GM19397 (cell line): ENCODE results near the gene CHODL.

Source experiments
- ATAC-seq: cut with Tn5 transposase; IDR thresholded peaks from one replicate; pipeline ENCODE4 v1.9.1; 2021; ENCODE audit warnings: mild to moderate bottlenecking, moderate library complexity; ENCODE audit not compliant: unreplicated experiment

CHODL gene, protein sequence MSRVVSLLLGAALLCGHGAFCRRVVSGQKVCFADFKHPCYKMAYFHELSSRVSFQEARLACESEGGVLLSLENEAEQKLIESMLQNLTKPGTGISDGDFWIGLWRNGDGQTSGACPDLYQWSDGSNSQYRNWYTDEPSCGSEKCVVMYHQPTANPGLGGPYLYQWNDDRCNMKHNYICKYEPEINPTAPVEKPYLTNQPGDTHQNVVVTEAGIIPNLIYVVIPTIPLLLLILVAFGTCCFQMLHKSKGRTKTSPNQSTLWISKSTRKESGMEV

DNA sequence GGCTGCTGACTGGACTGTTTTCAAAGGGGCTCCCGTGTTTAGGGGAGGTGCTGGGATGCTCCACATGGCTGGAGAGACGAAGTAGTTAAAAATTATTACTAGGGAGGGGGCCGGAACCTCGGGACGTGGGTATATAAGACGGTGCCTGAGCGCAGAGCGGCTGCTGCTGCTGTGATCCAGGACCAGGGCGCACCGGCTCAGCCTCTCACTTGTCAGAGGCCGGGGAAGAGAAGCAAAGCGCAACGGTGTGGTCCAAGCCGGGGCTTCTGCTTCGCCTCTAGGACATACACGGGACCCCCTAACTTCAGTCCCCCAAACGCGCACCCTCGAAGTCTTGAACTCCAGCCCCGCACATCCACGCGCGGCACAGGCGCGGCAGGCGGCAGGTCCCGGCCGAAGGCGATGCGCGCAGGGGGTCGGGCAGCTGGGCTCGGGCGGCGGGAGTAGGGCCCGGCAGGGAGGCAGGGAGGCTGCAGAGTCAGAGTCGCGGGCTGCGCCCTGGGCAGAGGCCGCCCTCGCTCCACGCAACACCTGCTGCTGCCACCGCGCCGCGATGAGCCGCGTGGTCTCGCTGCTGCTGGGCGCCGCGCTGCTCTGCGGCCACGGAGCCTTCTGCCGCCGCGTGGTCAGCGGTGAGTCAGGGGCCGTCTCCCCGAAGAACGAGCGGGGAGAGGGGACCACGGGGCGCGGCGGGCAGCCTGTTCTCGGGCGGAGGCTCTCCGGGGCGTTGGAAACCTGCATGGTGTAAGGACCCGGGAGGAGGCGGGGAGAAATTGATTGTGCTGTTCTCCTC lies at the start of gene CHODL:
Gene CHODL (plus strand): TSS at position 163 of the 793 bp plus-strand sequence. CDS start 391 bp downstream, at position 554.
- ATAC-seq: no peak

- ATAC-seq: no peak
These were observed 39.7 kb upstream of the CHODL start for GRCh38 chr21:18204931-18205330.

DNA sequence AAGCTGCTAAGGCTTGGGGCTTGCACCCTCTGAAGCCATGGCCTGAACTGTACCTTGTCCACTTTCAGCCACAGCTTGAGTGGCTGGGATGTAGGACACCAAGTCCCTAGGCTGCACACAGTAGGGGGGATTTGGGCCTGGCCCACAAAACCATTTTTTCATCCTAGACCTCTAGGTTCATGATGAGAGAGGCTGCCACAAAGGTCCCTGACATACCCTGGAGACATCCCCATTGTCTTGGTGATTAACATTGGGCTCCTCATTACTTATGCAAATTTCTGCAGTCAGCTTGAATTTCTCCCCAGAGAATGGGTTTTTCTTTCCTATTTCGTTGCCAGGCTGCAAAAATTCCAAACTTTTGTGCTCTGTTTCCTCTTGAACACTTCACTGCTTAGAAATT lies 26.3 kb upstream of the CHODL start:
- ATAC-seq: no peak

DNA sequence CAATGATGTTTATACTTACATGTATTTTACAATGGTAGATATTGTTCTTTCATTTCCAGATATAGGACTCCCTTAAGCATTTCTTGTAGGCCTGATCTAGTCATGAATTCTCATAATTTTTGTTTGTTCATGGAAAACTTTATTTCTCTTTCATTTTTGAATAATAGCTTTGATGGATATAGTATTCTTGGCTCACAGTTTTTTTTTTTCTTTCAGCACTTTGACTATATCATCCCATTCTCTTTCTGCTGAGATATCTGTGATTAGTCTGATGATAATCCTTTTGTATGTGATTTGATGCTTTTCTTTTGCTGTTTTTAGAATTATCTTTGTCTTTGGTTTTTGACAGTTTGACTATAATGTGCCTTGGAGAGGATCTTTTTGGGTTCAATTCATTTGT lies 24.1 kb upstream of the CHODL start:
- no peak for ATAC-seq

- no peak for ATAC-seq
These were observed 22.3 kb upstream of the CHODL start for GRCh38 chr21:18222346-18222745.

GRCh38 chr21:18228060-18228739 lies 16.4 kb upstream of the CHODL start:
- no peak for ATAC-seq

DNA sequence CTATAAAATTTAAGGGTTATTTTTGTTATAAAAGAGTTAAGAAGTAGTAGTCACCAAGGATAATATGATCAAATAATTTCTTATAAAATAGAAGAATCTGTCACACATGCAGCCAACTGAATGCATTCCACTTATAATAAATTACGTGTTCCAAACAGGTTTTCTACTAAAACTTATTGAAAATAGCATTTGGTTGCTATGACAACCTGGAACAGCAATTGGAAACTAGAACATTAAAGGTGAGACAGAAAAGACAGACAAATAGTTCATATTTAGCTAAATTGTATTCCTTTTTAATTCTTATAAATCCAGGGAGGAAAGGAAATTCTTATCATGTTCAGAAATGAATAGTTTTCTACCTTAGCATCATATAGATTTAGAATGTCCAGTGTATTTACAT lies 9.1 kb upstream of the CHODL start:
- no peak for ATAC-seq

DNA sequence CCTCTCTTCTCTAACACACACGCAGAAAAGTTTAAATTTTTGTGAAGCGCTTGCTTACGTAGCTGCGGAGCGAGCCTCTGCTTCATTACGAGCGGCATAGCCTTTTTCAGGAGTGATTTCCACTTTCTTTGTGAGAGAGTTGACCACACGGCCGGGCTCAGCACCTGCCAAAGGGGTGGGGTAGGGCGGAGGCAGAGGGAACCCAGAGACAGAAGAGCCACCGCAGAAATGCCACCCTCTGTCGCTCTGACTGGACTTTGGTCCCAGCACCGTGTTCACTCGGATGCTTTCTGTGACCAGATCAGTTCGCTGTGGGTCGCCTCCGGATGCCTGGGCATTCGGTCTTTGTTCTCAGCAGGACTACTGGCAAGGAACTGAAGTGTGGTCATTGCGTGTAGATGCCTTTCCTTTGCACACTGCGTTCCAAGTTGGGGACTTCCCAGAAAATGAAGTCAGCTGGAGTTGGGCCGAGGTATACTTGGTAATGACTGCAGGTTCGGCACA lies 883 bp downstream of the CHODL start:
- no peak for ATAC-seq

DNA sequence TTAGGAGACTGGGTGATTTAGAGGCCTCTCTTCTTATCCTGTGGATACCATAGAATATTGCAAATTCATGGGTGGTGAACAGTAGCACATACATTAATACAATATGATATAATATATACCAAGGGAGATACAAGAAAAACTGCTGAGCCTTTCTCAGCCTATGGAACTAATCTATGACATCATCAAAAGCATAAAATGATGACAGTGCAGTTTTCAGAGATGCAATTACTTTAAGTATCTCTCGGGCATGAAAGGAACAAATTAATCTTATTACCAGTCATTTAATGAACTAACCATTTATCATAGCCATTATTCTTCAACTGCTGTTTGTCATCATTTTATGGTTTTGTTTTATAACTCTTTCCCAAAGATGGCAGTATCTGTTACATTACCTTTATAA lies 3.5 kb downstream of the CHODL start:
- ATAC-seq: no peak

DNA sequence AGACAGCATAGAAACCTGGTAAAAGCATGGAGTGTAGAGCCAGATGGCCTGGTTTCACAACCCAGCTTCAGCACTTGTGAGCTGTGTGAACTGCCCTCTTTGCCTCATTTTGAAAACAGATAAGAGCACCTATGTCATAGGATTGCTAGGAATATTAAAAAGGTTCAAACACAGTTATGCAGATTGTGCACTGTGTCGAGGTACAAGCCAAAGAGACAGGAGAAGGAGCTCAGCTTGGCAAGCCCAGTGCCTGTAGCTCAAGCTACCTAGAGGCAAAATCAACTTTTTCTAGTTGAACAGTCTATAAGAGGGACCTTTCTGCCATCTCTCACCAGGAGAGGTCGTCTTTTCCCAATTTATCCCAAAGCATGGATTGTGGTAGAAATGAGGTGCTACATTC lies 5.0 kb downstream of the CHODL start:
- ATAC-seq: no peak

- no peak for ATAC-seq
These were observed 6.4 kb downstream of the CHODL start for GRCh38 chr21:18251065-18251464.

DNA sequence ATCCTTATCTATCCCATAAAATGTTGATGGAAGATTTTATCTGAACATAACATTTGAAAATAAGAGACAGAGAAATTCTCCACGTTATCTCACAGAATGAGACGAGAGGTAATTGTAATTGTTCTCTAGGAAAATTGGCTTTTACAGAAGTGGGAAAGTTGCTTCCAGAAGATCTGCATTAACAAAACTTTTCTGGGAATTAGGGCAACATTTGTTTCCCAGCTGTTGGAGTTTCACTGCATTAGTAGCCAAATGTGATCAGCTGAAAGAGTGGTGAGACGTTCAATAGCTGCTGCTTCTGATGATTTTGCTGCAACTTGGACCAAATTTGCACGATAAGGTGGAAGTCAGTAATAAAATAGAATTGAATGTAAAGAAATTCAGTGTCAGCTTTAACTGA lies 7.6 kb downstream of the CHODL start:
- ATAC-seq: no peak

GRCh38 chr21:18252680-18253079 lies 8.0 kb downstream of the CHODL start:
- no peak for ATAC-seq

- no peak for ATAC-seq
These were observed 8.6 kb downstream of the CHODL start for GRCh38 chr21:18253221-18253620.

- no peak for ATAC-seq
These were observed 9.2 kb downstream of the CHODL start for GRCh38 chr21:18253799-18254198.

DNA sequence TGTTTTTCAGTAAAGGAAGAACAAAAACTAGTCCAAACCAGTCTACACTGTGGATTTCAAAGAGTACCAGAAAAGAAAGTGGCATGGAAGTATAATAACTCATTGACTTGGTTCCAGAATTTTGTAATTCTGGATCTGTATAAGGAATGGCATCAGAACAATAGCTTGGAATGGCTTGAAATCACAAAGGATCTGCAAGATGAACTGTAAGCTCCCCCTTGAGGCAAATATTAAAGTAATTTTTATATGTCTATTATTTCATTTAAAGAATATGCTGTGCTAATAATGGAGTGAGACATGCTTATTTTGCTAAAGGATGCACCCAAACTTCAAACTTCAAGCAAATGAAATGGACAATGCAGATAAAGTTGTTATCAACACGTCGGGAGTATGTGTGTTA lies 21.3 kb downstream of the CHODL start:
- ATAC-seq: no peak

GRCh38 chr21:18267496-18267895 lies 22.9 kb downstream of the CHODL start:
- ATAC-seq: no peak

DNA sequence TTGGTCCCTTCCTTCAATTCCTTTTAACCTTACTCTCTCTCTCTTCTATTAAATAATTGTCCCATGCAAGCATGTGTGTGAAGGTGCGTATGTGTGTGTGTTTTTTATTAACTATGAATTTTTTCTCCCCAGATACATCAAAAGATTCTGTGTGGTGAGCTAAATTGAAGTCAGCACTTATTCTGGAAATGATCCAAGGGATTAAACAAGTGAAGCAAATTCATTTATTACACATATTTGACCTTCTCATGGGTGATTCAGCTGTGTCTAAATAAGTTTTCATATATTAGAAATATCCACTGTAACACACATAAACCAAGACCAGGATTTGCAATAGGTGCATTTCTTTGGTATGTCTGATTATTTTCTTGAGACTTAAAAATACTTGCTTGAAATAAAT lies 24.3 kb downstream of the CHODL start:
- ATAC-seq: no peak

DNA sequence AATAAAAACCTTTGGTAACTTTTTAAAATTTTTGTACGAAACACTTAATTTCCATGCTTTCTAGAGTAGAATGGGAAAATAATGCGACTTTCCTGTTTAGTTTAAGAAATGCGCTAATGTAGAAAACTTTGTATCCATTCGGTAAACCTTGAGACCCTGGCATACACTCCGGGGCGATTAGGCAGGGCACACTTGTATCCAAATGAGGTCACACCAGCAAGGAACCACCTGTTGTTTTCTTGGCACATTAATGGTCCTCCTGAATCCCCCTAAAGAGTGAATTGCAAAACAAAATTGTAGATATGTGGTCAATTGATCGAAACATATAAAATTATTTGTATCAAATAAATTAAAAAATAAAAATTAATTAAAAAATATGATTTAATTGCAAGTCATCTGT lies 25.2 kb downstream of the CHODL start:
- ATAC-seq: no peak

DNA sequence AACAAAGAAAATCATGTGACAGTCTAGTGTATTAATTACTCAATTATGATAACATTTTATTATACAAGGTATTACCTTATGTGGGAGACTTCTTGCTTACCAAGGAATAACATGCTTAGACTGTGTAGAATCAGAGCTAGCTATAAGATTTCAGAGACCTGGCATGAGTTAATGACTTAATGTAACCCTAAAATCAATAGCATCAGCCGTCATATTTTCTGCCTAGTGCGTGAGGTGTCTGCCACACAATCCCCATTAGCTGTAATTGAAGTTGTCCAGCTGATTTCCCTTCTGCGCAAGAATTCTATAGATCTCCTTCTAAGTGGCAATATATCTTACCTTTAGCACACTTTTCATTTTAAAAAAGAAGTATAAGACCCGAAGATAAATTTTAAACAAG lies 28.8 kb downstream of the CHODL start:
- ATAC-seq: no peak

DNA sequence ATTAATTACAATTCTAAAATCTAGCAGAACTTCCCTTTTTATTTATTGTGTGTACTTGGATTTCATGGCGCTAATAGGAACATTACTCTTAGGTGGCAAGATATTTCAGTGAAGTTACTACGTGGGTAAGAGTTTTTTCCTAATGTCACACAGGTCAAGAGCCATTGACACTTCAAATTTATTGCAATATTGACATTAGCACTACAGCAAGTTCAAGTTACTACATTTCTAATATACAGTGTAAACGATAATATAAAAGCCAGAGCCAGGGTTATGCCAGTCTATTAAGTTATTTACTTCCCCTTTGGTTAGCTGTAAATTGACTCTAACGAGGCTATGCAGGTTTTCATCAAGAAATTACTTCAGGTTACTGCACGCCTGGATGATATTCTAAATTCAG lies 29.7 kb downstream of the CHODL start:
- no peak for ATAC-seq

GRCh38 chr21:18275781-18276180 lies 31.1 kb downstream of the CHODL start:
- no peak for ATAC-seq
